NCI-H187 (cell line): ENCODE data around the gene PIK3R5.
"Not testable (repeated sequence)": the region's sequence is repeated elsewhere in the genome, so short reads cannot be mapped to it uniquely, and the experiment has no call there.

ENCODE experiments used
- DNase-seq, 2 experiments: peaks; one replicate each; lab custom pipeline; 2025; lab: John Stamatoyannopoulos, UW

PIK3R5 gene

DNA sequence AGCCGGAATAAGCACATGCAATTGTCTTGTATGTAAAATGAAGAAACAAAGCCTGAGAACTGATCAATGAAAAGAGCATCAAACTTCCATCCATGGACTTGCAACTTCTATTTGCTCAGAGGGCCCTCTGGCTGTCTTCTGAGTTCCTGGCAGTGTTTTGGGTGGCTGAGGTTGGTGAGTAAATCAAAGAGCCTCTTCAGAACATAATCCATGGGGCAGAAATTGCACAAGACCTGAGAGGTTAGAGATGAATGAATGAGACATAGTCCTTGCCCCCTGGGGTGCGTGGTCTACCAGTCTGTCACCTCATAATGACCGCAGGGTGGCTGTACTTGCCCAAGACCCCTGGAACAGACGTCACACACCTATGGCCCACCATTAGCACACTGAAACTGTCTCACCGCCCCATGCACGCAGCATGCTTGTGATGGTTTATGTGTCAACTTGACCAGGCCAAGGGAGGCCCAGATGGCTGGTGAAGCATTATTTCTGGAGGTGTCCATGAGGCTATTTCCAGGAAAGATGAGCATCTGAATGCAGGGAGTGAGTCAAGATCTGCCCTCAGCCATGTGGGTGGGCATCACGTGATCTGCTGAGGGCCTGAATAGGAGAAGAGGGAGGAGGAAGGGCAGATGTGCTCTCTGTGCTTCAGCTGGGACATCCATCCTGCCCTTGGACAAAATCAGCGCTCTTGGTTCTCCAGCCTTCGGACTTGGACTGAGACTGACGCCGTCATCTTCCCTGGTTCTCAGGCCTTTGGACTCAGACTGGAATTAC lies 106.3 kb downstream of the PIK3R5 start:
- DNase-seq: no peak

DNA sequence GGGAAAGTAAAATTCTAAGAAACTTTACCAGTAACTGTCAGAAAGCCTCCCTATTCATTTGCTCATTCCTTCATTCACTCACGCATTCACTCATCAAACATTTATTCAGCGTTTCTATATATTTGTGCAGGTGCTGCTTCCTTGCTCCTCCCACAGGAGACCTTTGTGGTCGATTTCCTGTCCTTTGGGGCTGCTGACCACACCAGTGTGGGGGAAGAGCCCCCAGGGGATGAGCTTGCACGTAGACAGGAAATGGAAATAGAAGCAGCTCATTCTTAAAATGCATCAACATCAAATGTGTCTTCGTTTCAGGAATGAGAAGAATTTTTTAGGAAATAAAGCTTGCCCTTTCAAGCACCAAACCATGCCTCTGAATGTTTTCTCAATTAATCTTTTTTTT lies 107.6 kb downstream of the PIK3R5 start:
- no peak for DNase-seq

DNA sequence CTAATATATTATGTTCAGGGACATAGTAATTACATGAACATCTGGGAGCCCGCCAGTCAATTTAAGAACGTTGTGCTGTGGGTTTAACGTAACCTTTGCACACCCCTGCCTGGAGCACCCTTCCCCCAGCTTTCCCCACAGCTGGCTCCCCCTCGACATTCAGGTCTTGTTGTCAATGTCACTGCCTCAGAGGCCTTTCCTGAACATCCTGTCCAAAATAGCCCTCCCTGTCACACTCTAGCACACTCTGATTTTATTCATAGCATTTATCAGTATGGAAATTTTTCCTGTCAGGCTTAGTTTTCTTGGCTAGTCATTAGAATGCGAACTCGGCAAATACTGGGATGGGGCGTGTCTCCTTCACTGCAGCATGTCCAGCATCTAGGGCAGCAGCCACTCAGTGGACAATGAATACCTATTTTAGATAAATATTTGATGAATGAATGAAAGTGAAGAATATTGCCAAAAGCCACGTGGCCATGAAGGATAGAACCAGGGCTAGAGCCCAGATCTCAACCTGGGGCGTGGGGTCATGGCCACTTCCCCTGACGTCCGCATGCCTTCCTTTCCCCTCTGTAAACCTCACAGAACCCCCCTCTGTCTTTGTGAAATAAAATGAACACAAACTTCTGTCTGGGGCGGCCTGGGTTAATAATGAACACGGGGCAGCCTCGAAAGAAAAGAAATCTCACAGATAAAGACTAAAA lies 108.5 kb downstream of the PIK3R5 start:
- DNase-seq: no peak

DNA sequence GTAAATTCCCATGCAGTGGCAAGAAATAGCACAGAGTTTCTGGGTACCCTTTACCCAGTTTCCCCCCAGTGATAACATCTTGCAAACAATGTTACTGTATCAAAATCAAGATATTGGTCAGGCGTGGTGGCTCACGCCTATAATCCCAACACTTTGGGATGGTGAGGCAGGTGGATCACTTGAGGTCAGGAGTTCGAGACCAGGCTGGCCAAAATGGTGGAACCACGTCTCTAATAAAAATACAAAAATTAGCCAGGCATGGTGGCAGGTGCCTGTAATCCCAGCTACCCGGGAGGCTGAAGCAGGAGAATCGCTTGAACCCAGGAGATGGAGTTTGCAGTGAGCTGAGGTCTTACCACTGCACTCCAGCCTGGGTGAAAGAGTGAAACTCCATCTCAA lies 109.3 kb downstream of the PIK3R5 start:
- DNase-seq: not testable (repeated sequence)

DNA sequence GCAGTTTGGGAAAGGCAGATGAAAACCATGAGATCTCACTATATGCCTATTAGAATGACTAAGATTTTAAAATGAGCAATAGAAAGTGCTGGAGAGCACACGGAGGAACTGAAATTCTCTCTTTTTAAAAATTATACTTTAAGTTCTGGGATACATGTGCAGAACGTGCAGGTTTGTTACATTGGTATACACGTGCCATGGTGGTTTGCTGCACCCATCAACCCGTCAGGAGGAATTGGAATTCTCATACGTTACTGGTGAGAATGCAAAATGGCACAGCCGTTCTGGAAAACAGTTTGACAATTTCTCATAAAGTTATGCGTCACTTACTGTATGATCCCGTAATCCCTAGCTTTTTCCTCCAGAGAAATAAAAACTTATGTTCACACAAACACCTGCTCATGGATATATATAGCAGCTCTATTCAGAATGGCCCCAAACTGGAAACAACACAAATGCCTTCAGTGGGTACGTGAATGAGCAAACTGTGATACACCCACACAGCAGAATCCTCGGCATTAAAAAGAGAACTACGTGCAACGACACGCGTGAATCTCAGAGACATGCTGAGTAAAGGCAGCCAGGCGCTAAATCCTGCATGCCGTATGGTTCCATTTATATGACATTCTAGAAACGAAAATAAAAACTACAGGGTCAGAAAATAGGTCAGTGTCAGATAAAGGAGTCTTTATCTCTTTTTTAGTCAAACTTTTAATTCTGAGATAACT lies 109.9 kb downstream of the PIK3R5 start:
- DNase-seq: no peak

DNA sequence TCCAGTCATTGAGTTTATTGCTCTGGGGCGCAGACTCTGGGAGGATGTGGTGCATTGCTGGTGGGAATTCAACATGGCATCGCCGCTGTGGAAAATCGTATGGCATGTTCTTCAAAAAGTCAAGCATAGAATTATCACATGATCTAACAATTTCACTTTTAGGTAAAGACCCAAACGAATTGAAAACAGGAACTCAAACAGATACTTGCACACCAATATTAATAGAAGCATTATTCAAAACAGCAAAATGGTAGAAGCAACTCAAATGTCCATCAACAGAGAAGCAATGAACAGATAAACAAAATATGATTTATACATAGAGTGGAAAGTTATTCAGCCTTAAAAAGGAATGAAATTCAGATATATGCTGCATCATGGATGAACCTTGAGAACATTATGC lies 113.9 kb downstream of the PIK3R5 start:
- no peak for DNase-seq

DNA sequence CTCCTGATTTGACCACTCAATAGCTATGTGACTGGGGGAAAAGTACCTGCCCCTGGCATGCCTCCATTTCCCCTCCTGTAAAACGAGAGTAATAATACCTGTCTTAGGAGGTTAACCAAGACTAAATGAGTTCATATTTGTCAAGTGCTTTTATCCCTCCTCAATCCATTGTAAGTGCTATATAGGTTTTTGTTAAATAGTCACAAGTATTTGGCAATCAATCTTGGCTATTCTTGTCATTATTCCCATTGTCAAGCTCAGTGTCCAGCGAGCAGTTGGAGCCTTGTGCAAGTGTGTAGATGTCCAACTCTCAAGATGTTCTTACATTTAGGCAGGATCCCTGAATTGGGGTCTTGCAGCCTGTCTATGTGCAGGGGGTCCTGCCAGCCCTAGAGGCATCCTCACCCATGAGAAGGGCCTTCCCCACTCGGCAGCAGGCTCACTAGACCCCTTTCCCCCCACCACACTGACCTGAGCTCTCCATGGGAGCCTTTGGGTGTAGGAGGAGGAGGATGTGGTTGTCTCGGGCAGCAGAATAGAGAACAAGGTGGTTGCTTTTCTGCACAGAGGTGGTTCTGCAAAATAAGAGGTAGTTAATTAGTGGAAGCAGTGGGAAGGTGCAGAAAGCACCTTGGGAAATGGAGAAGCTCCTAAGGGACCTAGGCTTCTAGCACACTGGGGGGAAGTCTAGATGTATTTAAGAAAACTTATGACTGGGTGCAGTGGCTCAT lies 116.0 kb downstream of the PIK3R5 start:
- no peak for DNase-seq

DNA sequence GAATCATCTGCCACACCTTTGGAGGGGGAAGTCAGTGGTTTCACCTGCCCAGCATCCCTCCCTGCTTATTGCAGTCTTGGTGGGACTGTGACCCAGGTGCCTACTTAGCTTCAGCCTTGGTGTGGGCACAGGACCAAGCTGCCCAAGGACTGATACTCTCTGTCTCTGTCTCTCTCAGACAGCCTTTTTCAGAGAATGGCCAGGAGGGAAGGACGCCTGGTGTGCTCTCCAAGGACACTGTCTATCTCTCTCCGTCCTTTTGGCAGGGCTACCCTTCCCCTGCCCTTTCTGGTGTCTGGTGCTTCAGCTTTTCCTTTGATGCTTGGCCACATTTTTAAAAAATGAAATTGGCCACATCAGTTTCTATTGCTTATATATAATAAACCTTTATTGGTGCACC lies 117.6 kb downstream of the PIK3R5 start:
- DNase-seq: no peak

DNA sequence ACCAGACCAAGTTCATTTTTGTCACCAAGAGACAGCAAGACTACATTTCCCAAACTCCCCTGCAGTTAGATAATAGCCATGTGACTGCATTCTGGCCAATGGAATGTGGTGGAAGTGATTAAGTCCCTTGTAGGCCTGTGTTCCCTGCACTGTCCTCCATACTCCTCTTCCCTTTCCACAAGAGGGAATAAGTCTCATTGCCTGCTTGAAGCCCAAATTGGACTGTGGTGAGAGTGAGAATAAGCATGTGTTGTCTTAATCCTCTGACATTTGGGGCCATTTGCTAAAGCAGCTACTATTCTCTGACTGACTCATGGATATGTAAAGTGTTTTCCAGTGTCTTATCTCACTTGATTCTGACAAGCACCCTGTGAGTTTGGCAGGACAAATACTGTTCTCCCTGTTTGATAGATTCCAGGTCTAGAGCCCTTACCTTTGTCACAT lies 118.7 kb downstream of the PIK3R5 start:
- DNase-seq: no peak

DNA sequence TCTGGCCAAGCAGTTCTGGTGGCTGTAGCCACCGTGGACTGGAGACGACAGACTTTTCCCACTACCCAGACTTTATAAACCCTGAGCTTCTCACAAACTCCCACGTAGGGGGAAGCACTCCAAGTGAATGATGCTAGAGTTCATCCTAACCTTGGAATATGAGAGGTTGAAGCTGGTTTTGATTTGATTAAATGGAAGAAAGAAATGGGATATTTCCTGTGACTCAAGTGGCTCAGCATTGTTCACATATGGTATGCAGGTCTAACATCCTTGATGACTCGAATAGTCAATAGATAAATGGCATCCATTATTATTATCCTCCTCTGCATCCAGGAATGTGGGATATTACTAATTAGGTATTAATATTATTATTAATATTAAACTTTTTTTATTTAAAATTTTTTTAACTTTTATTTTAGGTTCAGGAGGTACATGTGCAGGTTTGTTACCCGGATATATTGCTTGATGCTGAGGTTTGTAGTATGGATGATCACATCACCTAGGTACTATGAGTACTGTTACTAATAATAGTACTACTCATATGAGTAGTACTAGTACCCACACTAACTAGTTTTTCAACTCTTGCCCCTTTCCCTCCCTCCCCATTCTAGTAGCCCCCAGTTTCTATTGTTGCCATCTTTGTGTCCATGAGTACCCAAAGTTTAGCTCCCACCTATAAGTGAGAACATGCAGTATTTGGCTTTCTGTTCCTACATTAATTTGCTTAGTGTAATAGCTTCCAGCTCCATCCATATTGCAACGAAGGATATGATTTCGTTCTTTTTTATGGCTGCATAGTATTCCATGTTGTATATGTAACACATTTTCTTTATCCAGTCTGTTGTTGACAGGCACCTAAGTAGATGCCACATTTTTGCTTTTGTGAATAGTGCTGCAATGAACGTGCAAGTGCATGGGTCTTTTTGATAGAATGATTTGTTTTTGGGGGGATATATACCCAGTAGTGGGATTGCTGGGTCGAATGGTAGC lies 121.0 kb downstream of the PIK3R5 start:
- DNase-seq: no peak

DNA sequence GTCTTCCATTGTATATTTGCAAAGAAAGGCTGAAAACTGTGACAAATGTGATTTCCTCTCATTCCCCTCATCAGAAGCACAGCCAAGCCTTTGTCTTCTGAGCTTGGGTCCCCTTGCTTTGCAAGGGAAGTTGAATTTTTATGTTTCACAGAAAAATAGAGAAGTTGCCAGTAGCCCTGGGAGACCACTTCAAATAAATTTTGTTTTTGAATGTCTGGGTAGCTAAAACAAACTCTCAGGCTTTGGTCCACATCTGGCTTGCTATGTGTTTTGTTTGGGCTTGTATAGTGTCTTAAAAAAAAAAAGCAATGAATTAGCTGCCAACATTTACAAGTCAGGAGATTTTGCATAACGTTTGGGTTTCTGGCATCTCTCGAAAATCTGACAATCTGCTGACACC lies 122.2 kb downstream of the PIK3R5 start:
- no peak for DNase-seq

DNA sequence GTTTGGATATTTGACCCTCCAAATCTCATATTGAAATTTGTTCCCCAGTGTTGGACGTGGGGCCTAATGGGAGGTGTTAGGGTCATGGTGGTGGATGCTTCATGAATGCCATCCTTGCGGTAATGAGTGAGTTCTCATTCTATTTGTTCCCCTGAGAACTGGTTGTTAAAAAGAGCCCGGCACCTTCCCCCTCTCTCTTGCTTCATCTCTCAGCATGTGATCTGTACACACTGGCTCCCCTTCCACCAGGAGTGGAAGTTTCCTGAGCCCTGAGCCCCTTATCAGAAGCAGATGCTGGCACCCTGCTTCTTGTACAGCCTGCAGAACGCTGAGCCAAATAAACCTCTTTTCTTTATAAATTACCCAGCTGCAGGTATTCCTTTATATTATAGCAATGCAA lies 123.7 kb downstream of the PIK3R5 start:
- DNase-seq: no peak

DNA sequence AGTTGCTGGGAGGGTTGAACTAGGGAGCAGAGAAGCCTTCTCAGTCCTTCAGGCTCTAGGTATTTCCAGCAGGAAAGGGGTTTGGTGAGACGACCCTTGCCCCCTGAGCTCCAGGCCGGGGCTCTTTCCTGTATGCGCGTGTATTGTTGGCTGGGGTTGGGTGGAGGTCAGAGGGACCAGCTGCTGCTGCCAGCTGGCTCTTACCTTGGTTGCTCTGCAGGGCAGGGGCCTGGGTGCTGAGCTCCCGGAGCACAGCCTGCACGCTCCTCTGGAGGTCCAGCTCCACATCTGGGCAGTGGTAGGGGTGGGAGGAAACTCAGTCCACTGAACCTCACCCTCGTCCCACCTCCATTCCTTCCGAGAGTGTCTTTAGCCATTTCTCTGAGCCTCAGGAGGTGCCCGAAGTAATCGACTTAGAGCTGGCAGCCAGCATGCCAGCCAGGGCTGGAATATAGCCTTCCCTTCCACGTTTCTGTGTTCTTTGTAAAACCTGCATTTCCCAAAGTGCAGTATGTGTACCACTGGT lies 126.0 kb downstream of the PIK3R5 start:
- DNase-seq: no peak

DNA sequence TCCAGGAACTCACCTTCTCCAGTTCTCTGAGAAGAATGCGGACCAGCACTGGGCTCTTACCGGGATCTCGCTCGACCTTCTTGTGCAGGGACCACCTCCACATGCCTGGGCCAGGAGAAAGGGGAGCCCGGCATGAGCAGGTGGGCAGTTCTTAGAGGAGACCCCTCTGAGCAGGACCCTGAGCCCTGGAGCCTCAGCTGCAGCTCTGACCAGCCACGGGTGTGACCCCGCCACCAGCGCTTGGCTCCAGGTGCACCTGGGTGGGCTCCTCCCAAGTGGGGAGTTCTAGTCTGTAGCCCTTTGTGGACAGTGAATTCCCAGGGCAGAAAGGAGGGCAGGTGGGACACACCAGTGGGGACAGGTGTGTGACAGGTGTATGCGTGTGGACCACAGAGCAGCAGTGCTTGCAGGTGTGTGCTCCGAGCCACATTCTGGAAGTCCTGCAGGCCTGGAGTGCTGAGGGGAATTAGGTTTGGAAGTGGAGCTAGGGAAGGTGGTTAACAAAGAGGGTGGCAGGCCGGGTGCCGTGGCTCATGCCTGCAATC lies 126.9 kb downstream of the PIK3R5 start:
- no peak for DNase-seq

DNA sequence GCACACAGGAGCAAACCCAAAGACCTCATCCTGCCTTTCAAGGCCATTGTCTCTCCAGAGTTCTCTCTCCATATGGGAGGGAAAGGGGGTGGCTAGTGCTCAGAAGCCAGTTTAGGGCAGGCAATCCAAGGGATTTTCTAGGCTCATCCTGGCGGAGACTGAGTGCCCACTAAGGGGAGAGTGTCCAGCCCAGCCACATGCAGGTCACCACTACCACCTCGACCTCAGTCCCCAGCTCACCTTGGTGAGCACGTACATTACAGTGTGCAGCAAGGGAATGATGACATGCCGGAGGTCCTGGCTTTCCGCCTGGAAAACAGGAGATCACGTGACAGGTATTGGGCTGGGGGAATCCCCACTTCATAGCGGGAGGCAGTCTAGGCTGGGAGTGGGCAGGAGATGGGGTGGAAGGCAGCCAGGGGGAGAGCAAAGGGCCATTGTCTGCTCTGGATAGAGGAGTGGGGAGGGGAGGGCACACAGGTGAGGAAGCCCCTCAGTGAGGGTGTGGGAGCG lies 127.9 kb downstream of the PIK3R5 start:
- DNase-seq: no peak

DNA sequence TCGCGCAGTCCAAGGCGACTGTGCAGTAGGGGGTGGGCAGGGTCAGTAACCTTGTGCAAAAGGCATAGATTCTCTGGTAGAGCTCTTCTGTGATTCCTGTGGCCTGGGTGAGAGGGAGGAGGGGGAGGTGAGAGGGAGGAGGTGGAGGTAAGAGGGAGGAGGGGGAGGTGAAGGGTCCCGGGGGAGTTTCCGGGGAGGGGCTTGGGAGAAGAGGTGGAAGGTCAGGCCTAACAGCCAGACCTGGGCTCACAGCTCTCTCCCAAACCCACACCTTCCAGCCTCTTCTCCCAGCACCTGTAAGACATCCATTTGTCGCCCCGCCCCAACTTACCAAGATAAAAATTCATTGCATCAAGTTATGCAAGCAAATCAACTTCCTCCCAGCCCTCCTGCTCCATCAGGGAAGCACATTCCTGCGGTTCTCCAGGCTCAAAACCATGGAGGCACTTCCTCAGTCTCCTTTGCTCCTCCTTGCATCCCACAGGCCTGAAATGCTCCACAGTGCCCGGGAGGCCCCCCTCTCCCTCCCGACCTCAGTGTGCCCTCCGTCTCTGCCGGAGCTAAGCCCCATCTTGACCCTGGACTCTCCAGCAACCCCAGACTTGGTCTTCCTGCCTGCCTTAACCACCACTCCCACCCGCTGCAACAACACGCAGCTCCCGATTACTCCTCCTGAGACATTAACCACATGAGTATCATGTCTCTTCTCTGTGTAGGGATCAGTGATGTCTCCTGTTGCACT lies 128.5 kb downstream of the PIK3R5 start:
- no peak for DNase-seq

DNA sequence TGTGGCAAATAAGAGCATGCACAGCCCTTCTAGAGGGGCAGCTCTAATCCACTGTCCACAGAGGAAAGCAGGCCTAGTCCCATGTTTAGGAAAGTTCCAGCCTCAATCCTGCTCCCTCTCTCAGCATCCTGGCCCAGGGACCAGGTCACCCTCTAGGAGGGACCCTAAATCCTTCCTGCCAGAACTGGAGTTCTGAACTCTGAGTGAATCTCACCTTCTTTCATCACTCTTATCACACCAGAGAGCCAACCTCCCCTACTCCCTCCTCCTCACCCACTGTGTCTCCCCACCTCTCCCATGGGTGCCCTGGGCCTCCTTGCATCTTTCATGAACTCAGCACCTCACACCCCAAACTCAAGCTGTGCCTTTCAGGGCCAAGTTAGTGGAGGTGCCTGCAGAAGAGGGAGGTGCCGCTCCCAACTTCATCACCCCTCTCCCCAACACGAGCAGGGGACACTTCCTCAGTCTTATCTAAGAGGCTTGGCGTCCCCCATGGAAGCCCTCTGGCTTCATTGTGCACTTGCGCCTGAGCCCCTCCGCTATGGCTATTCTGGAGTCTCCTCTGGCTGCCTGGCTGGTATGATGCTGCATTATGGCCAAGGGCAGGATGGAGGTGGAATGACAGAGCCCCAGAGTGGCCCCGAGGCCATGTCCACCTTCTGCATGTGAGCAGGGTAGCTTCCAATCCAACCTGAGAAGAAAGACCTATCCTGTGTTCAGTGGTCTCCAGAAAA lies 129.7 kb downstream of the PIK3R5 start:
- DNase-seq: no peak

DNA sequence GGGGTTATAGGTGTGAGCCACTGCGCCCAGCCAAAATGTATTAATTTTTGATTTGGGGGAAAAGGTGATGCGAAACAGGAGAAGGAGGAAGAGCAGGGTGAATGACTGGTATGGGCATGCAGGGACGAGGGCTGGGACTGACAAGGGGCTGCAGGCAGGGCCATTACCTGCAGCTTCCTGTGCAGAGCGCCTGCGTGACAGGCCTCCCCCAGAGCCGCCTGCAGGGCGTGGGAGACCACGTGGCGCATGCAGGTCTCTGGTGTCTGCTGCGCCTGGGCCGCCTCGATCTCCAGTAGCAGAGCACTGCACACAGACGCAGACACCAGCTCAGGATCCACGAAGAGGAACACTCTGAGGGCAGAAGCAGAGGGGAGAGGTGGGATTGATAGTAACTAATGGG lies 130.4 kb downstream of the PIK3R5 start:
- DNase-seq: no peak
